ENCODE results near the gene BCAR3. TPM values are rescaled to one million over a fixed set of nuclear protein-coding genes. Genes with fewer than 3 reads are reported as not detected.

Gene BCAR3
- polyA plus RNA-seq, 2 of the 4 experiments (the other 2 are of a cell fraction): 31.6 to 33.4 TPM

DNA sequence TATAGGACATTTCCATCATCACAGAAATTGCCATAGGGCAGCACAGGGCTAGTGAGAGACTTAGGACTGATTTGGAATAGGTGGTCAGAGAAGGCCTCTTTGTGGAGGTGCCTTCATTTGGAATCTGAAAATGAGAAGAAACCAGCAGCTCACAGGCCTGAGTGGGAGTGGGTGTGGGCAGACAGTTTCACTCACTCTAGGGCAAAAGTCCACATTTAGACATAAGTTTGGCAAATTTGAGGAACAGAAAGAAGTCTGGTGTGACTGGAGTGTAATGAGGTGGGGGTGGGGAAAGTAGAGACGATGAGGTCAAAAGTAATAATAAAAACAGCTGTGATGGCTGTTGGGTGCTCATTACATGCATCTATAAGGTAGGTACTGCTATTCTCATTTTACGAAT lies 22.4 kb upstream of the BCAR3 start:
- CTCF ChIA-PET: no interaction called here
- Histone ChIP-seq H3K4me1 (peaks cover 68% of the 10 kb centered on the region), H3K4me3 (no peak overlapping the region), H3K9me3 (no peaks in the 10 kb centered on the region), H3K4me2 (peak overlapping the region; percentile 72), H3K27ac (peak overlapping the region; percentile 98 to 99)
- DNase-seq (ENCODE audit: low read depth in 1 of 2, low spot score in 1 of 2): no peak
- ATAC-seq: peak in 1 of 2 experiments; percentile 5; a peak in 2 of 6 replicates
- TF ChIP-seq, protein P1, sequence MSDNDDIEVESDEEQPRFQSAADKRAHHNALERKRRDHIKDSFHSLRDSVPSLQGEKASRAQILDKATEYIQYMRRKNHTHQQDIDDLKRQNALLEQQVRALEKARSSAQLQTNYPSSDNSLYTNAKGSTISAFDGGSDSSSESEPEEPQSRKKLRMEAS (IDR thresholded peaks at IDR 0.05): peak; percentile 10; the same call in 1 of the 2 replicates
- no peak for TF ChIP-seq NPAS2 (CRISPR knock-in tag; IDR thresholded peaks at IDR 0.05; ENCODE audit: borderline replicate concordance)
- no peak for TF ChIP-seq BCL3 (IDR thresholded peaks at IDR 0.05)
- no peak for TF ChIP-seq FOSL2 (IDR thresholded peaks at IDR 0.05)
- TF ChIP-seq FOSL2 (CRISPR knock-in tag; IDR thresholded peaks at IDR 0.05): no peak
- no peak for TF ChIP-seq RNF2 (IDR thresholded peaks at IDR 0.05; ENCODE audit: borderline replicate concordance, low read depth)
- no peak for TF ChIP-seq SMC3 (IDR thresholded peaks at IDR 0.05)
- no peak for TF ChIP-seq FOSB (CRISPR knock-in tag; IDR thresholded peaks at IDR 0.05)
- TF ChIP-seq CHD2 (IDR thresholded peaks at IDR 0.05; ENCODE audit: low read length, partially characterized antibody): no peak
- no peak for TF ChIP-seq RARB (CRISPR knock-in tag; IDR thresholded peaks at IDR 0.05)
- no peak for FAIRE-seq
- POLR2A ChIA-PET: no interaction called here
- 74% methylated on average over 2 of the region's 2 CpGs for WGBS (ENCODE audit: missing lambda C conversion rate)

DNA sequence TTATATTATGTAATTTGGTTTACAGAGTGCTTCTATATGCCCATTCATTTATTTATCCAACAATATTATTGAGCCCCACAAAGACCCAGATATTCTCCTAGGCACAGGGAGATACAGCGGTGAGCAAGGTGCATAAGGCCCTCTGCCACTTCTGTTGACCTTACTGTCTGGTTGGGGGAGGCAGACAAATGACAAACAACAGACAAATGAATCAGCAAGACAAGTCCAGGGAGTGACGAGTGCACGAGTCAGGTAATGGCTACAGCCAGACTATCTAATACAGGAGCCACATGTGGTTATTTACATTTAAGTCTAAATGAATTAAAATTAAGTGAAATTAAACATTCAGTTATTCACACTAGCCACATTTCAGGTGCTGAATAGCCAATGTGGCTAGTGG lies 22.0 kb upstream of the BCAR3 start:
- Histone ChIP-seq H3K4me2 (peak overlapping the region; percentile 72), H3K27ac (peak overlapping the region; percentile 98 to 99), H3K4me3 (no peak overlapping the region), H3K9me3 (no peaks in the 10 kb centered on the region), H3K4me1 (peaks cover 68% of the 10 kb centered on the region)
- CTCF ChIA-PET: no interaction called here
- WGBS (ENCODE audit: missing lambda C conversion rate): 0% methylated on average over 3 of the region's 3 CpGs
- FAIRE-seq: no peak
- peak; percentile 43 to 65; a peak in 4 of 6 replicates for ATAC-seq
- POLR2A ChIA-PET: interaction anchor here (1.8 kb wide), 1 partner anchor 22 kb away, joined by 7 read pairs; the partner anchor contains the start of gene BCAR3
- DNase-seq (ENCODE audit: low read depth in 1 of 2, low spot score in 1 of 2): peak; percentile 69 to 82
- TF ChIP-seq PHF8 (IDR thresholded peaks at IDR 0.05; ENCODE audit: borderline replicate concordance, low read depth) (no peak), ZFP36 (IDR thresholded peaks at IDR 0.05; ENCODE audit: borderline replicate concordance, partially characterized antibody) (no peak), ZNF302 (CRISPR knock-in tag; IDR thresholded peaks at IDR 0.05) (no peak), RAD21 (conservative IDR thresholded peaks at IDR 0.05 in 1 of 2, IDR thresholded peaks at IDR 0.05 in 1 of 2) (no peak), TFCP2L1 (CRISPR knock-in tag; IDR thresholded peaks at IDR 0.05) (no peak), FOSL2 (IDR thresholded peaks at IDR 0.05) (no peak), FOSL2 (CRISPR knock-in tag; IDR thresholded peaks at IDR 0.05) (peak; percentile 73), MAFK (IDR thresholded peaks at IDR 0.05; ENCODE audit: partially characterized antibody) (peak; percentile 37), RFX5 (IDR thresholded peaks at IDR 0.05) (no peak), BCL3 (IDR thresholded peaks at IDR 0.05) (no peak), GATA3 (IDR thresholded peaks at IDR 0.05; ENCODE audit: borderline replicate concordance) (peak; percentile 49; the same call in 1 of the 2 replicates), CBX8 (IDR thresholded peaks at IDR 0.05) (no peak), EHF (CRISPR knock-in tag; IDR thresholded peaks at IDR 0.05) (no peak), CBX2 (IDR thresholded peaks at IDR 0.05; ENCODE audit: borderline replicate concordance, low read depth) (no peak), EHMT2 (IDR thresholded peaks at IDR 0.05; ENCODE audit: low read depth) (no peak), JUNB (IDR thresholded peaks at IDR 0.05) (peak; percentile 56), MAZ (IDR thresholded peaks at IDR 0.05; ENCODE audit: borderline replicate concordance, low read depth, low read length) (no peak), RCOR1 (IDR thresholded peaks at IDR 0.05; ENCODE audit: low read depth, low read length) (no peak)
- TF ChIP-seq, protein P2, sequence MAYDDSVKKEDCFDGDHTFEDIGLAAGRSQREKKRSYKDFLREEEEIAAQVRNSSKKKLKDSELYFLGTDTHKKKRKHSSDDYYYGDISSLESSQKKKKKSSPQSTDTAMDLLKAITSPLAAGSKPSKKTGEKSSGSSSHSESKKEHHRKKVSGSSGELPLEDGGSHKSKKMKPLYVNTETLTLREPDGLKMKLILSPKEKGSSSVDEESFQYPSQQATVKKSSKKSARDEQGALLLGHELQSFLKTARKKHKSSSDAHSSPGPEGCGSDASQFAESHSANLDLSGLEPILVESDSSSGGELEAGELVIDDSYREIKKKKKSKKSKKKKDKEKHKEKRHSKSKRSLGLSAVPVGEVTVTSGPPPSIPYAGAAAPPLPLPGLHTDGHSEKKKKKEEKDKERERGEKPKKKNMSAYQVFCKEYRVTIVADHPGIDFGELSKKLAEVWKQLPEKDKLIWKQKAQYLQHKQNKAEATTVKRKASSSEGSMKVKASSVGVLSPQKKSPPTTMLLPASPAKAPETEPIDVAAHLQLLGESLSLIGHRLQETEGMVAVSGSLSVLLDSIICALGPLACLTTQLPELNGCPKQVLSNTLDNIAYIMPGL (CRISPR knock-in tag; IDR thresholded peaks at IDR 0.05; ENCODE audit: borderline replicate concordance): no peak
- TF ChIP-seq, protein P1 (IDR thresholded peaks at IDR 0.05): peak; percentile 64

All from A549 (cell line).